Measurements from ENCODE around the gene CHST8. TPM values are rescaled to one million over a fixed set of nuclear protein-coding genes. Genes with fewer than 3 reads are reported as not detected.

CHST8 gene
- total and polyA plus RNA-seq, 2 of the 13 experiments (the other 11 are each of a cell fraction or from before 2014, with no cell fraction given) = not detected

DNA sequence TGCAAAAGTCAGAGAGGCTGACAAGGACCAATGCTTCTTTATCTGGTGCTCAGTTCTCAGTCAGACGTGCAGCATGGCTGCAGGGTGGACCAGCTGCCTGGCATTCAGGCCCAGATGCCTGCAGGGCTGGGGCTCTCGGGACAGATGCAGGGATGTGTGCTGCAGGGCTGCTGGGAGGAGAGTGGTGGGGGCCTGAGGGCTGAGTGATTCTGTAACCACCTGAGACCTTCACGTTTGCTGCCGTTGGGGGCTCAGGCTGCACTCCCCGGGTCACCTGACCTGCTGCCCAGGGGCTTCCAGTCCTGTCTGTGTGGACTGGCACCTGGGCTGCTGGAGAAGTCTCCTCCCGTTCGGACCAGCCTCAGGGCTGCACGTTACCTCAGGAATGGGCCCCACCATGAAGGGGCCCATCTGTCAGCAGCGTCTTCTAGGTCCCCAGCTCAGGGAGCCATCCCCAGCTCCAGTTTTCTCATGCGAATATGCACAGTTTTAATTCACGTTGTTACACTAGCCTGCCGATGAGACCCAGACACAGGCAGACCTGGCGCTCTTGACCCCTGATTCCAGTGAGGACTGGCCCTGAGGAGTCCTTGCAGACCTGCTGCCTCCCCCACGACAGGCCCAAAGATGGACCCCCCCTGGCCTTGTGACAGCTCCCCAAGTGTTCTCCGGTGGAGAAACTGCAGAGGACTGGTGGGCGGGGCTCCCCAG lies 191.8 kb downstream of the CHST8 start (continued):
- TF ChIP-seq, protein P1, sequence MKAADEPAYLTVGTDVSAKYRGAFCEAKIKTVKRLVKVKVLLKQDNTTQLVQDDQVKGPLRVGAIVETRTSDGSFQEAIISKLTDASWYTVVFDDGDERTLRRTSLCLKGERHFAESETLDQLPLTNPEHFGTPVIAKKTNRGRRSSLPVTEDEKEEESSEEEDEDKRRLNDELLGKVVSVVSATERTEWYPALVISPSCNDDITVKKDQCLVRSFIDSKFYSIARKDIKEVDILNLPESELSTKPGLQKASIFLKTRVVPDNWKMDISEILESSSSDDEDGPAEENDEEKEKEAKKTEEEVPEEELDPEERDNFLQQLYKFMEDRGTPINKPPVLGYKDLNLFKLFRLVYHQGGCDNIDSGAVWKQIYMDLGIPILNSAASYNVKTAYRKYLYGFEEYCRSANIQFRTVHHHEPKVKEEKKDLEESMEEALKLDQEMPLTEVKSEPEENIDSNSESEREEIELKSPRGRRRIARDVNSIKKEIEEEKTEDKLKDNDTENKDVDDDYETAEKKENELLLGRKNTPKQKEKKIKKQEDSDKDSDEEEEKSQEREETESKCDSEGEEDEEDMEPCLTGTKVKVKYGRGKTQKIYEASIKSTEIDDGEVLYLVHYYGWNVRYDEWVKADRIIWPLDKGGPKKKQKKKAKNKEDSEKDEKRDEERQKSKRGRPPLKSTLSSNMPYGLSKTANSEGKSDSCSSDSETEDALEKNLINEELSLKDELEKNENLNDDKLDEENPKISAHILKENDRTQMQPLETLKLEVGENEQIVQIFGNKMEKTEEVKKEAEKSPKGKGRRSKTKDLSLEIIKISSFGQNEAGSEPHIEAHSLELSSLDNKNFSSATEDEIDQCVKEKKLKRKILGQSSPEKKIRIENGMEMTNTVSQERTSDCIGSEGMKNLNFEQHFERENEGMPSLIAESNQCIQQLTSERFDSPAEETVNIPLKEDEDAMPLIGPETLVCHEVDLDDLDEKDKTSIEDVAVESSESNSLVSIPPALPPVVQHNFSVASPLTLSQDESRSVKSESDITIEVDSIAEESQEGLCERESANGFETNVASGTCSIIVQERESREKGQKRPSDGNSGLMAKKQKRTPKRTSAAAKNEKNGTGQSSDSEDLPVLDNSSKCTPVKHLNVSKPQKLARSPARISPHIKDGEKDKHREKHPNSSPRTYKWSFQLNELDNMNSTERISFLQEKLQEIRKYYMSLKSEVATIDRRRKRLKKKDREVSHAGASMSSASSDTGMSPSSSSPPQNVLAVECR (CRISPR knock-in tag; IDR thresholded peaks at IDR 0.05; ENCODE audit: borderline replicate concordance) = no peak
- no peak for TF ChIP-seq HOXD1 (CRISPR knock-in tag; IDR thresholded peaks at IDR 0.05)
- TF ChIP-seq TSC22D2 (CRISPR knock-in tag; IDR thresholded peaks at IDR 0.05; ENCODE audit: borderline replicate concordance) = no peak
- TF ChIP-seq, protein P2, sequence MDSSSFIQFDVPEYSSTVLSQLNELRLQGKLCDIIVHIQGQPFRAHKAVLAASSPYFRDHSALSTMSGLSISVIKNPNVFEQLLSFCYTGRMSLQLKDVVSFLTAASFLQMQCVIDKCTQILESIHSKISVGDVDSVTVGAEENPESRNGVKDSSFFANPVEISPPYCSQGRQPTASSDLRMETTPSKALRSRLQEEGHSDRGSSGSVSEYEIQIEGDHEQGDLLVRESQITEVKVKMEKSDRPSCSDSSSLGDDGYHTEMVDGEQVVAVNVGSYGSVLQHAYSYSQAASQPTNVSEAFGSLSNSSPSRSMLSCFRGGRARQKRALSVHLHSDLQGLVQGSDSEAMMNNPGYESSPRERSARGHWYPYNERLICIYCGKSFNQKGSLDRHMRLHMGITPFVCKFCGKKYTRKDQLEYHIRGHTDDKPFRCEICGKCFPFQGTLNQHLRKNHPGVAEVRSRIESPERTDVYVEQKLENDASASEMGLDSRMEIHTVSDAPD (CRISPR knock-in tag; IDR thresholded peaks at IDR 0.05) = no peak
- TF ChIP-seq PHF20 (CRISPR knock-in tag; IDR thresholded peaks at IDR 0.05) = no peak
- no peak for TF ChIP-seq ZNF263 (CRISPR knock-in tag; IDR thresholded peaks at IDR 0.05)
- TF ChIP-seq ARNT (IDR thresholded peaks at IDR 0.05) = no peak
- TF ChIP-seq, protein P3, sequence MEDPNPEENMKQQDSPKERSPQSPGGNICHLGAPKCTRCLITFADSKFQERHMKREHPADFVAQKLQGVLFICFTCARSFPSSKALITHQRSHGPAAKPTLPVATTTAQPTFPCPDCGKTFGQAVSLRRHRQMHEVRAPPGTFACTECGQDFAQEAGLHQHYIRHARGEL (CRISPR knock-in tag; IDR thresholded peaks at IDR 0.05) = no peak
- TF ChIP-seq TAF15 (IDR thresholded peaks at IDR 0.05; ENCODE audit: low read depth, low read length, poor library complexity, severe bottlenecking) = no peak

Data from HepG2 (cell line).